NCI-H2029 (cell line): ENCODE data around the gene TXNL4B.
"Not testable (repeated sequence)": the region's sequence is repeated elsewhere in the genome, so short reads cannot be mapped to it uniquely, and the experiment has no call there.

Experiments used
- DNase-seq: peaks from one replicate; lab custom pipeline; 2025; lab: John Stamatoyannopoulos, UW

TXNL4B gene

GRCh38 chr16:72112452-72112792, 19.0 kb upstream of the TXNL4B start:
- no peak for DNase-seq

GRCh38 chr16:72111657-72112451, 18.4 kb upstream of the TXNL4B start:
- no peak for DNase-seq

- no peak for DNase-seq
These were observed 17.5 kb upstream of the TXNL4B start for GRCh38 chr16:72110662-72111615.

GRCh38 chr16:72109966-72110530, 16.6 kb upstream of the TXNL4B start:
- DNase-seq = no peak

- no peak for DNase-seq
These were observed 15.9 kb upstream of the TXNL4B start for GRCh38 chr16:72109300-72109699.

GRCh38 chr16:72108353-72109102, 15.1 kb upstream of the TXNL4B start:
- DNase-seq = no peak

- DNase-seq = no peak
These were observed 14.0 kb upstream of the TXNL4B start for GRCh38 chr16:72107371-72107770.

GRCh38 chr16:72105978-72106377, 12.6 kb upstream of the TXNL4B start:
- no peak for DNase-seq

- no peak for DNase-seq
These were observed 11.5 kb upstream of the TXNL4B start for GRCh38 chr16:72104905-72105304.

- DNase-seq = no peak
These were observed 7.8 kb upstream of the TXNL4B start for GRCh38 chr16:72101195-72101594.

GRCh38 chr16:72099377-72099818, 6.0 kb upstream of the TXNL4B start:
- no peak for DNase-seq

GRCh38 chr16:72098936-72099335, 5.5 kb upstream of the TXNL4B start:
- no peak for DNase-seq

GRCh38 chr16:72094266-72094610, 818 bp upstream of the TXNL4B start:
- DNase-seq = no peak

- DNase-seq = no peak
These were observed 480 bp downstream of the TXNL4B start for GRCh38 chr16:72092832-72093447.

- DNase-seq = no peak
These were observed 2.2 kb downstream of the TXNL4B start for GRCh38 chr16:72091217-72091616.

- no peak for DNase-seq
These were observed 8.4 kb downstream of the TXNL4B start for GRCh38 chr16:72085002-72085401.

GRCh38 chr16:72084445-72084844, 9.0 kb downstream of the TXNL4B start:
- DNase-seq = no peak

- DNase-seq = no peak
These were observed 9.5 kb downstream of the TXNL4B start for GRCh38 chr16:72083778-72084404.

- DNase-seq = not testable (repeated sequence)
These were observed 16.3 kb downstream of the TXNL4B start for GRCh38 chr16:72076991-72077706.

GRCh38 chr16:72075067-72075466, 18.4 kb downstream of the TXNL4B start:
- DNase-seq = not testable (repeated sequence)
